Suprapubic skin (tissue), 4 donors: ENCODE data around the gene ABCA8.

Experiments used
- CTCF ChIP-seq, 2 donors: fragments of 200-600 bp in 1 of 2; fragments of 450-650 bp in 1 of 2; sonication (generic) in 1 of 2; IDR thresholded peaks; one replicate each; pipeline ENCODE4 v1.5.1; 2016 to 2019; ENCODE audit warnings: antibody characterized with exemption in 2 of 2, mild to moderate bottlenecking in 1 of 2, moderate library complexity in 1 of 2
- POLR2A ChIP-seq, 2 donors: fragments of 450-650 bp; IDR thresholded peaks; one replicate each; pipeline ENCODE4 v1.6.1; 2017; ENCODE audit warnings: antibody characterized with exemption in 2 of 2, mild to moderate bottlenecking in 2 of 2, moderate library complexity in 2 of 2
- POLR2AphosphoS5 ChIP-seq, 3 donors: sonication (generic); formaldehyde crosslinking; IDR thresholded peaks; one replicate each; pipeline ENCODE4 v1.6.1; 2017; ENCODE audit warnings: antibody characterized with exemption in 3 of 3

GRCh38 chr17:68963958-68964357 lies 8.8 kb upstream of the ABCA8 start:
- TF ChIP-seq CTCF (IDR thresholded peaks at IDR 0.05), result no peak
- TF ChIP-seq POLR2A (IDR thresholded peaks at IDR 0.05), result no peak
- no peak for TF ChIP-seq POLR2AphosphoS5 (IDR thresholded peaks at IDR 0.05)
